GM18508 (cell line): ENCODE data around the gene TUBGCP3.

Source experiments
- ATAC-seq: cut with Tn5 transposase; IDR thresholded peaks from one replicate; pipeline ENCODE4 v1.9.1; 2021; ENCODE audit warnings: moderate number of reproducible peaks; ENCODE audit not compliant: insufficient read depth, unreplicated experiment

Gene TUBGCP3

GRCh38 chr13:112545856-112546255, 42.1 kb downstream of the TUBGCP3 start:
- ATAC-seq, result no peak

GRCh38 chr13:112532837-112533745, 54.9 kb downstream of the TUBGCP3 start:
- ATAC-seq, result no peak

- no peak for ATAC-seq
Observed at GRCh38 chr13:112531263-112531794, 56.6 kb downstream of the TUBGCP3 start.

DNA sequence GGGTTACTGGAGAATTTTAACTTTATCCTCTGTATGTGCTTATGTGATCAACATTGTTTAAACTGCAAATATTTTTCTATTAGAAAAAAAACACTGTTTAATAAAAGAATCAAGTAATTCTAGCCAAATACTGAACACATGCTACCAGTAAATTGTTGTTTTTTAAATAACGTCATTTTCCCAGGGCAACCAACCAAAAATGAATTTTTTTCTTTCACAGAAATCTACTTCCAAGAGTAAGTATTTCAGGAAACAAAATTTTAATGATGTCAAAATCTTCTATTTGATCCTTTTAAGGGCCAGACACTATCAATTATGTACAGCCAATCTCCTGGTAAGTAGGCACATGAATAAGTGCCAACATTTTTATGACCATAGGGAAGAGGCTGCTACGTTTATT, 57.1 kb downstream of the TUBGCP3 start:
- ATAC-seq, result no peak

DNA sequence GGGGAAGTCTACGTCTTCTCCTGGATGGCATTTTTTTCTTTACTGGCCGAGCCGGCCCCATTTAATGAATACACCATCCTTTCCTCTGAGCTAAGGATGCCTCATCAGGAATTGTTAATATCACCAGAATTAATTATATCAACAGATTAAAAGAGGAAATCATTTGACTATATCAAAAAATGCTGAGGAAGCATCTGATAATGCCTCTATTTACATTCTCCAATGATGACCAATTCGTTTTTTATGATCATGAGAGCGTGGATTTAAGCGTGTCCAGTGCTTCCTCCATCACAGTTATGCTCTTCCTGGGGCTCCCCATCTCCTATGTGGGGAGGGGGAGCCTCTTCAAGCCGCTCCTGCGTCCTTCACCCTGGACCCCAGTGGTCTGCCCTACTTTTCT, 58.7 kb downstream of the TUBGCP3 start:
- ATAC-seq, result no peak

- ATAC-seq, result no peak
Observed at GRCh38 chr13:112526146-112526853, 61.7 kb downstream of the TUBGCP3 start.

- no peak for ATAC-seq
Observed at GRCh38 chr13:112525356-112525945, 62.5 kb downstream of the TUBGCP3 start.

DNA sequence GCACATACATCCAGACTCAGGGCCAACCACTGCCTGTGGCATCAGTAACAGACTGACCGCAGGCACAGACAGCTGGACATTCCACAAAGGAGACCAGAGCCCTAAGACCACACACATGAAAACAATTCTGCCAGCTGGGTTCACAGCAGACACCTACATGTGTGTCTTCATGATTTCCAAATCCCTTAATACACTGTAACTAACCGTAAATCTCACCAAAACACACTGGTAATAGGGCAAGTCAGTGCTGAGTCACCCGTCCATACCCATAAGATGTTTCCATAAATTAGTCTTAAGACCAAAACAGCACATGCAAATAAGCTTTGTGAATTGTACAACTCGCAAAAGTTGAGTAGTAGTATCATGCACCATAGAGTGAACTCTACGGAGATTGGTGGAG, 65.4 kb downstream of the TUBGCP3 start:
- ATAC-seq, result no peak

- ATAC-seq, result no peak
Observed at GRCh38 chr13:112521073-112521685, 66.8 kb downstream of the TUBGCP3 start.

DNA sequence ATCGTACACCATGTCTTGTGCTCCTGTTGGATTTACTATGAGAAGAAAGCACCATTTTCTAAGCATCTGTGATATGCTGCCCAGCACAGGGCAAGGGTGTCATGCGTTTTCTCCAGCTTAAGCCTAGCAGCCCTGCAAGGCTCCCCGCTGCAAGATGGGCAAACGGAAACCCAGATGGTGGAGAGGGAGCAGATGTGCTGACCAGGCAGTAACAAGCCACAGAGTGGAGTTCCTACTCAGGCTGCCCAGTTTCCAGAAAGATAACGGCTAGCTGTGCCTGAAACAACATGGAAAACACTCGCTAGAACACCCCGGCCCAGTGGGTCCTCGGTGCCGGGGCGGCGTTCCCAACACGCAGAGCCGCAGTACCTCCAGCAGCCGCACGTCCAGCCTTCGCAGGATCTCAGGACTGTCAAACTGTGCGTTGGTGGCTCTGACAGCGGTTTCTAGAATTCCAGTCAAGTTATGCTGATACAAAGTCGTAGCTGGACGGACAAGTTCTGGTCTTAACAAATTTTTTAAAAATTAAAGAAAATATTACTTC, 68.4 kb downstream of the TUBGCP3 start:
- ATAC-seq, result no peak

GRCh38 chr13:112516218-112516617, 71.7 kb downstream of the TUBGCP3 start:
- ATAC-seq, result no peak

- ATAC-seq, result no peak
Observed at GRCh38 chr13:112513761-112514160, 74.2 kb downstream of the TUBGCP3 start.

- no peak for ATAC-seq
Observed at GRCh38 chr13:112510987-112511685, 76.8 kb downstream of the TUBGCP3 start.

- ATAC-seq, result no peak
Observed at GRCh38 chr13:112510002-112510780, 77.8 kb downstream of the TUBGCP3 start.

DNA sequence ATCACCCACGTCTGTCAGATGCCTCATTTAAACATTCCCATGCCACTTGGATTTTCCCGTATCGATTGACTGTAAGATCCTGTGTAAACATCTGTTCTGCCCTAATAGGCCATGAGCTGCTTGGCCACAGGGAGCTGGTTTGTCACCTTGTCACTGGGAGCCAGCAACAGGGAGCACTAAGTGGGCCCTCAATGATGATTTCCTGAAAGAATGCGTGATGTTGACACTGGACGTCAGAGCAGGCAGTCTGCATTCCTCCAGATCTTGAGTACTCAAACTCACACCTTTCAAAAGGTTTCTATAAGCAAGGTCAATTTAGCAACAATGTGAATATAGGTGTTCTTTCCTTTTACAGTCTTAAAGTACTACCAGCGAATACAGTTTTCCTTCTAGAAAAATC, 78.8 kb downstream of the TUBGCP3 start:
- ATAC-seq, result no peak

GRCh38 chr13:112506046-112506445, 81.9 kb downstream of the TUBGCP3 start:
- no peak for ATAC-seq

GRCh38 chr13:112496166-112496565, 91.8 kb downstream of the TUBGCP3 start:
- ATAC-seq, result no peak

DNA sequence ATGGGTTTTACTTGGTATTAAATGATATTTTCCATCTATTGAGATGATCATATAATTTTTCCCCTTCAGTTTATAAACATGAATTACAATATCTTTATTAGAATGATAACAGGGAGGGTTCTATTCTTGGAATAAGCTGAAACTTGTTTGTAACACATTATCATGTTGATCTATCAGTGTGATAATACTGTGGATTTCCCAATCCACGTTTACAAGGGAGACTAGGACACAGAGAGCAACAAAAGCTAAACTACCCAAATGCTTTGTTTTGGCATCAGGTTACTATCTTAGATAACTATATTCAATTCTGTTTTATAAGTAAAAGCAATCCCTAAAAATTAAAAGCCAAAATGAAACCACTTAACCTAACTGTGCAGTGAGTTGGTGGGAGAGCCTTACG, 92.5 kb downstream of the TUBGCP3 start:
- ATAC-seq, result no peak

DNA sequence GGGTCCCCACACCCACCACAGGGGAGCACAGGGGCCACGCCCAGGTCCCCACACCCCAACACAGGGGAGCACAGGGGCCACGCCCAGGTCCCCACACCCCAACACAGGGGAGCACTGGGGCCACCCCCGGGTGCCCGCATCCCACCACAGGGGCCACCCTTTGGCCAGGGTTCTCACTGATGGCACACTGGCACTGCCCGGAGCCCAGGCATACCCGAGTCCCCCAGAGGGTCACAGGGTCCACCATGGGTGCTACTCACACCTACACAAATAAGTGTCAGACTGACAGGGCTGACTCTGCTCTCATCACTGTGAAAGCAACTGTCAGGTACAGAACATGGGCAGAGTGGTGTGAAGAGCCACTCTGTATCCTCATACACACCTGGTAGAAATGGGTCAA, 98.8 kb downstream of the TUBGCP3 start:
- ATAC-seq, result no peak
